BE2C (cell line): Measurements from ENCODE around the gene SYVN1.

Source experiments
- DNase-seq: peaks from one replicate; pipeline ENCODE4 v3.0.0-alpha.2; 2020
- H3K27me3 ChIP-seq: fragments of 250-450 bp; sonication (Bioruptor Pico); 2 replicates; pipeline ENCODE4 v1.5.1; 2020; ENCODE audit warnings: mild to moderate bottlenecking
- H3K36me3 ChIP-seq: fragments of 250-450 bp; sonication (Bioruptor Pico); 2 replicates; pipeline ENCODE4 v1.5.1; 2020; ENCODE audit warnings: mild to moderate bottlenecking
- H3K4me1 ChIP-seq: fragments of 250-450 bp; sonication (Bioruptor Pico); 2 replicates; pipeline ENCODE4 v1.5.1; 2020
- H3K4me3 ChIP-seq: 2 replicates; pipeline ENCODE4 v1.5.1; 2011; ENCODE audit warnings: low read depth, low read length
- H3K9me3 ChIP-seq: fragments of 250-450 bp; sonication (Bioruptor Pico); 2 replicates; pipeline ENCODE4 v1.5.1; 2020
- TF ChIP-seq, protein P1 (sequence below): IDR thresholded peaks from 2 replicates; pipeline ENCODE4 v1.5.1; 2012; ENCODE audit warnings: mild to moderate bottlenecking, low read depth, low read length

Gene SYVN1

GRCh38 chr11:65172600-65172999 lies 38.3 kb upstream of the SYVN1 start:
- no peak overlapping the region for H3K4me3 ChIP-seq
- H3K27me3 ChIP-seq = no peaks in the 10 kb centered on the region
- H3K9me3 ChIP-seq = no peaks in the 10 kb centered on the region
- TF ChIP-seq, protein P1, sequence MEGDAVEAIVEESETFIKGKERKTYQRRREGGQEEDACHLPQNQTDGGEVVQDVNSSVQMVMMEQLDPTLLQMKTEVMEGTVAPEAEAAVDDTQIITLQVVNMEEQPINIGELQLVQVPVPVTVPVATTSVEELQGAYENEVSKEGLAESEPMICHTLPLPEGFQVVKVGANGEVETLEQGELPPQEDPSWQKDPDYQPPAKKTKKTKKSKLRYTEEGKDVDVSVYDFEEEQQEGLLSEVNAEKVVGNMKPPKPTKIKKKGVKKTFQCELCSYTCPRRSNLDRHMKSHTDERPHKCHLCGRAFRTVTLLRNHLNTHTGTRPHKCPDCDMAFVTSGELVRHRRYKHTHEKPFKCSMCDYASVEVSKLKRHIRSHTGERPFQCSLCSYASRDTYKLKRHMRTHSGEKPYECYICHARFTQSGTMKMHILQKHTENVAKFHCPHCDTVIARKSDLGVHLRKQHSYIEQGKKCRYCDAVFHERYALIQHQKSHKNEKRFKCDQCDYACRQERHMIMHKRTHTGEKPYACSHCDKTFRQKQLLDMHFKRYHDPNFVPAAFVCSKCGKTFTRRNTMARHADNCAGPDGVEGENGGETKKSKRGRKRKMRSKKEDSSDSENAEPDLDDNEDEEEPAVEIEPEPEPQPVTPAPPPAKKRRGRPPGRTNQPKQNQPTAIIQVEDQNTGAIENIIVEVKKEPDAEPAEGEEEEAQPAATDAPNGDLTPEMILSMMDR = no peak
- DNase-seq = no peak
- H3K4me1 ChIP-seq = no peaks in the 10 kb centered on the region
- no peaks in the 10 kb centered on the region for H3K36me3 ChIP-seq

DNA sequence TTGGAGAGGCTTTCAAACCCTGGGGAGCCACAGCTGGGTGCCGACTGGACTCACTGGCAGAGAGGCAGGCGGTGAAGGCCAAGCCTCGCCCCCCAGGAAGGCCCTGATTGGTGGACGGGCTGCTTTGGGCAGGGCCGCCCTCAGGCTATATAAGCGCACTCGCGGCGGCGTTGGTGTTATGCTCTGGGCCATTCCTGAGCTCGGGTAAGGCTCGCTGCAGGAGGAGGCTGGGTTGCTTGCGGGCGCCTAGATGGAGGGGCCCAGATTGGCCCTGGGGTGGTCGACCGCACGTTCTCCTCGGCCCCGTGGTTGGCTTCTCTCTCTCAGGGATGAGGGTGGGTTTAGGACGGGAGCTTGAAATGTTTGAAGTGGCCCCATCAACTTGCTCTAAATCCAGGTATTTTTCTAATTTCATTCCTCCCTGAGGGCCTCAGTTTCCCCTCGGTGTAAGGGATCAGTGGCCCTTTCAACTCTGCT lies 35.8 kb upstream of the SYVN1 start, which contains the start of gene SPDYC:
Gene SPDYC, plus strand, starts transcription at position 176 of the 477 bp plus-strand sequence. CDS start 1,125 bp downstream, outside the sequence.
- Histone ChIP-seq H3K4me3 (no peak within 1 kb of the TSS), H3K27me3 (no peaks in the 10 kb centered on the region), H3K9me3 (no peaks in the 10 kb centered on the region), H3K36me3 (no peaks in the 10 kb centered on the region), H3K4me1 (no peaks in the 10 kb centered on the region)
- DNase-seq = no peak
- TF ChIP-seq, protein P1 = no peak

- TF ChIP-seq, protein P1 = no peak
- Histone ChIP-seq H3K4me1 (no peaks in the 10 kb centered on the region), H3K9me3 (no peaks in the 10 kb centered on the region), H3K4me3 (no peak overlapping the region), H3K36me3 (no peaks in the 10 kb centered on the region), H3K27me3 (no peaks in the 10 kb centered on the region)
- DNase-seq = no peak
Observed at GRCh38 chr11:65169164-65169641, 34.9 kb upstream of the SYVN1 start.

DNA sequence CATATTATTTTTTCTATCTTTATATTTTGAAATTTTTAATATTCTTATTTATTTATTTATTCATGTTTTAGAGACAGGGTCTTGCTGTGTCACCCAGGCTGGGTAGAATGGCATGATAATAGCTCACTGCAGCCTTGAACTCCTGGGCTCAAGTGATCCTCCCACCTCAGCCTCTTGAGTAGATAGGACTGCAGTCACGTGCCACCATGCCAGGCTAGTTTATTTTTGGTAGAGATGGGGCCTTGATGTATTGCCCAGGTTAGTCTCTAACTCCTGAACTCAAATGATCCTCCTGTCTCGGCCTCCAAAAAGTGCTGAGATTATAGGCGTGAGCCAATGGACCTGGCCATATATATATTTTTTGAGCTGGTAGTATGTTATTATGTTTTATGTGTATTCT lies 33.3 kb upstream of the SYVN1 start:
- no peak overlapping the region for H3K4me3 ChIP-seq
- H3K36me3 ChIP-seq = no peaks in the 10 kb centered on the region
- H3K4me1 ChIP-seq = no peaks in the 10 kb centered on the region
- no peaks in the 10 kb centered on the region for H3K9me3 ChIP-seq
- DNase-seq = no peak
- no peaks in the 10 kb centered on the region for H3K27me3 ChIP-seq
- TF ChIP-seq, protein P1 = no peak

GRCh38 chr11:65166893-65167292 lies 32.6 kb upstream of the SYVN1 start:
- Histone ChIP-seq H3K4me3 (no peak overlapping the region), H3K9me3 (no peaks in the 10 kb centered on the region), H3K4me1 (no peaks in the 10 kb centered on the region), H3K36me3 (no peaks in the 10 kb centered on the region), H3K27me3 (no peaks in the 10 kb centered on the region)
- TF ChIP-seq, protein P1 = no peak
- no peak for DNase-seq

GRCh38 chr11:65165410-65166317 lies 31.3 kb upstream of the SYVN1 start:
- TF ChIP-seq, protein P1 = no peak
- no peak overlapping the region for H3K4me3 ChIP-seq
- H3K27me3 ChIP-seq = no peaks in the 10 kb centered on the region
- no peaks in the 10 kb centered on the region for H3K9me3 ChIP-seq
- H3K36me3 ChIP-seq = no peaks in the 10 kb centered on the region
- H3K4me1 ChIP-seq = no peaks in the 10 kb centered on the region
- DNase-seq = no peak
